Posterior cingulate gyrus (tissue), 11 donors: ENCODE data around the gene PEX11A.
A peak's percentile ranks its signal among the peaks of the same experiment; 100 is the strongest.

Experiments used
- DNase-seq, 10 donors: peaks; one replicate each; pipeline versions ENCODE4 v3.0.0 to v3.0.0-alpha.2; 2020 to 2021; ENCODE audit warnings: mixed read lengths in 3 of 10
- intact Hi-C: fragments of 100-400 bp; cut with DNase I; formaldehyde crosslinking; loops from one replicate; pipeline ENCODE4 v1.15.1; 2023

PEX11A gene

GRCh38 chr15:89657686-89658200, 32.8 kb downstream of the PEX11A start:
- intact Hi-C loops: no loop called here
- no peak for DNase-seq

GRCh38 chr15:89656116-89656815, 34.3 kb downstream of the PEX11A start:
- DNase-seq: no peak
- intact Hi-C loops: no loop called here

- intact Hi-C loops: no loop called here
- peak in 1 of 10 donors; percentile 85 for DNase-seq
These were observed 35.4 kb downstream of the PEX11A start, which contains the start of gene KIF7 for GRCh38 chr15:89654847-89655805. KIF7 (minus strand) TSS chr15:89655467; CDS start chr15:89652930, 2,537 bp downstream.

- intact Hi-C loops: no loop called here
- DNase-seq: no peak
These were observed 36.2 kb downstream of the PEX11A start for GRCh38 chr15:89654301-89654761.

GRCh38 chr15:89653578-89653977, 37.0 kb downstream of the PEX11A start:
- intact Hi-C loops: no loop called here

GRCh38 chr15:89652666-89653065, 37.9 kb downstream of the PEX11A start:
- intact Hi-C loops: no loop called here

More at GRCh38 chr15:89653578-89653977, 37.0 kb downstream of the PEX11A start:
- DNase-seq: peak in 1 of 10 donors; percentile 7

GRCh38 chr15:89652131-89652530, 38.4 kb downstream of the PEX11A start:
- no peak for DNase-seq
- intact Hi-C loops: no loop called here

More at GRCh38 chr15:89652666-89653065, 37.9 kb downstream of the PEX11A start:
- peak in 1 of 10 donors; percentile 52 for DNase-seq

GRCh38 chr15:89649716-89650115, 40.8 kb downstream of the PEX11A start:
- no peak for DNase-seq
- intact Hi-C loops: no loop called here

- no peak for DNase-seq
- intact Hi-C loops: no loop called here
These were observed 41.4 kb downstream of the PEX11A start for GRCh38 chr15:89649013-89649625.

- DNase-seq: no peak
- intact Hi-C loops: no loop called here
These were observed 42.2 kb downstream of the PEX11A start for GRCh38 chr15:89648106-89649012.

- peak in 6 of 10 donors; percentile 52 to 93 (median 62) for DNase-seq
- intact Hi-C loops: no loop called here
These were observed 43.2 kb downstream of the PEX11A start for GRCh38 chr15:89647191-89647851.

GRCh38 chr15:89646416-89647141, 44.0 kb downstream of the PEX11A start:
- intact Hi-C loops: no loop called here

GRCh38 chr15:89645680-89646079, 44.9 kb downstream of the PEX11A start:
- DNase-seq: no peak
- intact Hi-C loops: no loop called here

More at GRCh38 chr15:89646416-89647141, 44.0 kb downstream of the PEX11A start:
- no peak for DNase-seq

GRCh38 chr15:89642106-89642505, 48.4 kb downstream of the PEX11A start:
- intact Hi-C loops: no loop called here

GRCh38 chr15:89641053-89641452, 49.5 kb downstream of the PEX11A start:
- intact Hi-C loops: no loop called here

More at GRCh38 chr15:89642106-89642505, 48.4 kb downstream of the PEX11A start:
- DNase-seq: peak in 1 of 10 donors; percentile 84

GRCh38 chr15:89640245-89640644, 50.3 kb downstream of the PEX11A start:
- no peak for DNase-seq
- intact Hi-C loops: no loop called here

More at GRCh38 chr15:89641053-89641452, 49.5 kb downstream of the PEX11A start:
- no peak for DNase-seq

GRCh38 chr15:89633585-89633984, 57.0 kb downstream of the PEX11A start:
- peak in 2 of 10 donors; percentile 34 to 73 for DNase-seq
- intact Hi-C loops: no loop called here
